SU-DHL-6 (cell line): ENCODE measurements around the gene BLM.
"Not testable (repeated sequence)": the region's sequence is repeated elsewhere in the genome, so short reads cannot be mapped to it uniquely, and the experiment has no call there.

Experiments
- H2AFZ ChIP-seq: fragments of 200-600 bp; sonication (generic); 2 replicates; pipeline ENCODE4 v1.6.1; 2014; ENCODE audit warnings: low read depth, mild to moderate bottlenecking, moderate library complexity, mixed read lengths, antibody characterized with exemption, low read length; ENCODE audit not compliant: severe bottlenecking
- H3F3A ChIP-seq: fragments of 200-600 bp; shearing (Covaris generic); 2 replicates; pipeline ENCODE4 v1.6.0; 2016; ENCODE audit warnings: antibody characterized with exemption, mild to moderate bottlenecking; ENCODE audit not compliant: insufficient read depth
- H3K27ac ChIP-seq: fragments of 200-600 bp; sonication (generic); 2 replicates; pipeline ENCODE4 v1.5.1; 2016; ENCODE audit warnings: low read depth, mild to moderate bottlenecking, low read length, moderate library complexity, mixed read lengths
- H3K27me3 ChIP-seq: fragments of 200-600 bp; sonication (generic), shearing (Covaris generic); 2 replicates; pipeline ENCODE4 v1.6.0; 2014; ENCODE audit warnings: mild to moderate bottlenecking, low read length
- H3K36me3 ChIP-seq: fragments of 200-600 bp; sonication (generic); 2 replicates; pipeline ENCODE4 v1.6.1; 2014; ENCODE audit warnings: mild to moderate bottlenecking, low read length, mixed read lengths
- H3K4me2 ChIP-seq: fragments of 300-600, 200-600 bp; shearing (Covaris generic), sonication (generic); 2 replicates; pipeline ENCODE4 v1.6.0; 2014; ENCODE audit warnings: low read length, low read depth, mild to moderate bottlenecking; ENCODE audit not compliant: poor library complexity, severe bottlenecking
- H3K4me3 ChIP-seq: fragments of 200-600 bp; sonication (generic); 2 replicates; pipeline ENCODE4 v1.5.1; 2014; ENCODE audit warnings: antibody characterized with exemption, low read length, mild to moderate bottlenecking, mixed read lengths; ENCODE audit not compliant: insufficient read depth, poor library complexity, severe bottlenecking
- H3K79me2 ChIP-seq: fragments of 200-600 bp; sonication (generic); 2 replicates; pipeline ENCODE4 v1.6.1; 2014; ENCODE audit warnings: mild to moderate bottlenecking, low read length, moderate library complexity; ENCODE audit not compliant: insufficient read depth
- H3K9ac ChIP-seq: fragments of 200-600 bp; sonication (generic); 2 replicates; pipeline ENCODE4 v1.7.0; 2014; ENCODE audit warnings: mild to moderate bottlenecking, low read length
- H3K9me2 ChIP-seq: fragments of 200-600 bp; sonication (generic); replicated peaks from 2 replicates; pipeline ENCODE4 v1.6.1; 2014; ENCODE audit warnings: low read length; ENCODE audit not compliant: insufficient read depth
- H3K9me3 ChIP-seq: fragments of 200-600 bp; sonication (generic); 2 replicates; pipeline ENCODE4 v1.6.1; 2014; ENCODE audit warnings: low read length, mixed read lengths; ENCODE audit not compliant: insufficient read depth
- H4K20me1 ChIP-seq: fragments of 200-600 bp; sonication (generic); 2 replicates; pipeline ENCODE4 v1.6.1; 2014; ENCODE audit warnings: low read depth, mild to moderate bottlenecking, antibody characterized with exemption, low read length, moderate library complexity, mixed read lengths
- CTCF ChIP-seq: fragments of 200-600 bp; sonication (generic); IDR thresholded peaks from one replicate; pipeline ENCODE4 v1.5.1; 2017; ENCODE audit warnings: antibody characterized with exemption, mild to moderate bottlenecking, low read length, moderate library complexity; ENCODE audit not compliant: insufficient read depth, poor library complexity, severe bottlenecking
- EZH2phosphoT487 ChIP-seq: fragments of 200-600 bp; sonication (generic), shearing (Covaris generic); conservative IDR thresholded peaks from 2 replicates; pipeline ENCODE4 v1.6.1; 2018; ENCODE audit warnings: mild to moderate bottlenecking, antibody characterized with exemption, low read length, moderate library complexity, mixed read lengths

BLM gene

DNA sequence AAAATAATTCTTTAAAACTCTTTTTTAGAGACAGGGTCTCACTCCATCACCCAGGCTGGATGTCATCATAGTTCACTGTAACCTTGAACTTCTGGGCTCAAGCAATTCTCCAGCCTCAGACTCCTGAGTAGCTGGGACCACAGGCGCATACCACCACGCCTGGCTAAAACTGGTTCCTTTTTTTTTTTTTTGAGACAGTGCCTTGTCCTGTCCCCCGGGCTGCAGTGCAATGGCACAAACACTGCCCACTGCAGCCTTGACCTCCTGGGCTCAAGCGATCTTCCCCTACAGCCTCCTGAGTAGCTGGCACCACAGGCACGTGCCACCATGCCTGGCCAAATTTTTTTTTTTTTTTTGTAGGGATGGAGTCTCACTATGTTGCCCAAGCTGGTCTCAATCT is 127.5 kb downstream of the BLM start:
- H3K4me3 ChIP-seq: no peak overlapping the region
- no peaks in the 10 kb centered on the region for H3K9me2 ChIP-seq
- H3K9ac ChIP-seq: no peak overlapping the region
- H3F3A ChIP-seq: no peaks in the 10 kb centered on the region
- H3K79me2 ChIP-seq: no peaks in the 10 kb centered on the region
- no peaks in the 10 kb centered on the region for H3K36me3 ChIP-seq
- TF ChIP-seq CTCF: no peak
- TF ChIP-seq EZH2phosphoT487: no peak
- H3K4me2 ChIP-seq: no peak overlapping the region
- no peak overlapping the region for H2AFZ ChIP-seq
- no peaks in the 10 kb centered on the region for H3K27me3 ChIP-seq
- H3K27ac ChIP-seq: no peak overlapping the region
- no peaks in the 10 kb centered on the region for H4K20me1 ChIP-seq
- no peaks in the 10 kb centered on the region for H3K9me3 ChIP-seq

DNA sequence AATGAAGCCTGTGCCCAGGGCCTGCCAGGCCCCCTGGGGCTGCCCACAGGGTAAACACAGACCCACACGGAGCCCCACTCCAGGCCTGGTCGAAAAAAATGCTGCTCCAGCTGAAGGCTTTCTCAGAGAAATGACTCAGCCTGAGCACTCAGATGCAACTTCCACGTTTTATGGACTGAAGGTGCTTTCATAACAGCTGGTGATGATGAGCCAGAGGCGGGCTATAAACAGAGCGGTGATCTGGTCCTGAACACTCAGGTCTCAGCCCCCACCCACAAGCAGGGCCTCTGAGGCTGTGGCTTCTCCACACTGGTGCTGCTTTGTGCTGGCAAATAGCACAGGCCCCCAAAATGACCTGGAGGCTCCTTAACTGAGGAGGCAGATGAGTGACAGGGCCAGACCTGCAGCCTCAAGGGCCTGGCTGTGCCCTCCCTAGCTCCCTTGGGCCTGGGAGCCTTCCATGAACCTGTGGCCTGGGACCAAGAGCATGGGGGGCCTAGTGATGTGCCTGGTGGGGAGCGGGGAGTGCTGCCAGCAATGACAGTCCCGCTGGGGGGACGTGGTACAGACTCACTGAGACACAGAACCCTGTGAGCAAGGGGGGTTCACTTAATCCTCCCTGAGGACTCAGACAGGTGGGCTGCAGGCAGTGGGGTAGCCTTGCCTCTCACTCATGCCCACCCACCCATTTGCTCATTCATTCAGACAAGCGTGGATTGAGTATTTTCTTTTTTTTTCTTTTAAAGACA is 128.2 kb downstream of the BLM start:
- no peaks in the 10 kb centered on the region for H4K20me1 ChIP-seq
- no peaks in the 10 kb centered on the region for H3K36me3 ChIP-seq
- no peak overlapping the region for H3K4me2 ChIP-seq
- H3K27me3 ChIP-seq: no peaks in the 10 kb centered on the region
- no peak overlapping the region for H3K9ac ChIP-seq
- H3F3A ChIP-seq: no peaks in the 10 kb centered on the region
- H3K27ac ChIP-seq: no peak overlapping the region
- no peaks in the 10 kb centered on the region for H3K9me2 ChIP-seq
- no peak overlapping the region for H2AFZ ChIP-seq
- H3K79me2 ChIP-seq: no peaks in the 10 kb centered on the region
- no peak for TF ChIP-seq EZH2phosphoT487
- TF ChIP-seq CTCF: no peak
- no peaks in the 10 kb centered on the region for H3K9me3 ChIP-seq
- H3K4me3 ChIP-seq: no peak overlapping the region

DNA sequence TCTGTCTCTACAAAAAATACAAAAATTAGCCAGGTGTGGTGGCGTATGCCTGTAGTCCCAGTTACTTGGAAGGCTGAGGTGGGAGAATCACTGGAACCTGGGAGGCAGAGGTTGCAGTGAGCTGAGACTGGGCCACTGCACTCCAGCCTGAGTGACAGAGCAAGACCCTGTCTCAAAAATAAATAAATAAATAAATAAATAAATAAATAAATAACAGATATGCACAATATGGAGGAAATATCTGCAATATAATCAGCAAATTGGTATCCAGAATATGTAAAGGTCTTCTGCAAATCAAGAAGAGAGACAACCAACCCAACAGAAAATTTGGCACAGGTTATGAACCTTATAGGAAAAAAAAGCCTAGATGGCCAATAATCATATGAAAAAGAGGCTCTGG is 132.3 kb downstream of the BLM start:
- H3K36me3 ChIP-seq, H3K4me3 ChIP-seq, H3K9me2 ChIP-seq: not testable (repeated sequence)

GRCh38 chr15:90851114-90851513 is 134.0 kb downstream of the BLM start:
- no peaks in the 10 kb centered on the region for H3K79me2 ChIP-seq
- no peaks in the 10 kb centered on the region for H3K36me3 ChIP-seq
- no peak overlapping the region for H3K9ac ChIP-seq
- no peaks in the 10 kb centered on the region for H4K20me1 ChIP-seq
- no peaks in the 10 kb centered on the region for H3K27me3 ChIP-seq
- no peak overlapping the region for H3K4me2 ChIP-seq
- no peaks in the 10 kb centered on the region for H3K9me2 ChIP-seq
- H3K9me3 ChIP-seq: no peaks in the 10 kb centered on the region
- H2AFZ ChIP-seq: no peak overlapping the region
- no peak overlapping the region for H3K4me3 ChIP-seq
- no peak overlapping the region for H3K27ac ChIP-seq
- no peaks in the 10 kb centered on the region for H3F3A ChIP-seq
- TF ChIP-seq CTCF (no peak), EZH2phosphoT487 (no peak)

More for the DNA sequence above, 132.3 kb downstream of the BLM start:
- H3K4me2 ChIP-seq, H3F3A ChIP-seq, H3K9ac ChIP-seq, H3K9me3 ChIP-seq, H4K20me1 ChIP-seq, H3K27ac ChIP-seq, H3K79me2 ChIP-seq, H3K27me3 ChIP-seq, H2AFZ ChIP-seq: not testable (repeated sequence)
